Uterus (tissue), 2 donors: Measurements from ENCODE around the gene C20orf141.
"Not testable (repeated sequence)": the region's sequence is repeated elsewhere in the genome, so short reads cannot be mapped to it uniquely, and the experiment has no call there.

Source experiments
- POLR2A ChIP-seq, 2 donors: fragments of 450-650 bp; IDR thresholded peaks; one replicate each; pipeline ENCODE4 v1.6.1; 2016; ENCODE audit warnings: antibody characterized with exemption in 2 of 2, mild to moderate bottlenecking in 1 of 2, moderate library complexity in 1 of 2
- TF ChIP-seq, protein P1 (sequence below), 4 experiments: fragments of 200-600 bp in 2 of 4; fragments of 450-650 bp in 2 of 4; sonication (generic) in 2 of 4; IDR thresholded peaks; one replicate each; pipeline ENCODE4 v1.5.1; 2016 to 2019; ENCODE audit warnings: antibody characterized with exemption in 4 of 4, mild to moderate bottlenecking in 2 of 4, moderate library complexity in 1 of 4

DNA sequence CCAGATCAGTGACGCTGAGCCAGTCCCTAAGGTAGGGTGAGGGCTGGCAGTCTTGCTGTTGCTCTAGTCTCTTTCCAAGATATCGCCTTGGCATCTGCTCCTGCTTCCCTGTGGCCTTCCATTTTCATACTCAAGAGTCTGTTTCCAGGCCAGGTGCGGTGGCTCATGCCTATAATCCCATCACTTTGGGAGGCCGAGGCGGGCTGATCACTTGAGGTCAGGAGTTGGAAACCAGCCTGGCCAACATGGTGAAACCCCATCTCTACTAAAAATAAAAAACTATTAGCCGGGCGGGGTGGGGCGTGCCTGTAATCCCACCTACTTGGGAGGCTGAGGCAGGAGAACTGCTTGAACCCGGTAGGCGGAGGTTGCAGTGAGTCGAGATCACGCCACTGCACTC, 44.7 kb upstream of the C20orf141 start:
- TF ChIP-seq, protein P1, sequence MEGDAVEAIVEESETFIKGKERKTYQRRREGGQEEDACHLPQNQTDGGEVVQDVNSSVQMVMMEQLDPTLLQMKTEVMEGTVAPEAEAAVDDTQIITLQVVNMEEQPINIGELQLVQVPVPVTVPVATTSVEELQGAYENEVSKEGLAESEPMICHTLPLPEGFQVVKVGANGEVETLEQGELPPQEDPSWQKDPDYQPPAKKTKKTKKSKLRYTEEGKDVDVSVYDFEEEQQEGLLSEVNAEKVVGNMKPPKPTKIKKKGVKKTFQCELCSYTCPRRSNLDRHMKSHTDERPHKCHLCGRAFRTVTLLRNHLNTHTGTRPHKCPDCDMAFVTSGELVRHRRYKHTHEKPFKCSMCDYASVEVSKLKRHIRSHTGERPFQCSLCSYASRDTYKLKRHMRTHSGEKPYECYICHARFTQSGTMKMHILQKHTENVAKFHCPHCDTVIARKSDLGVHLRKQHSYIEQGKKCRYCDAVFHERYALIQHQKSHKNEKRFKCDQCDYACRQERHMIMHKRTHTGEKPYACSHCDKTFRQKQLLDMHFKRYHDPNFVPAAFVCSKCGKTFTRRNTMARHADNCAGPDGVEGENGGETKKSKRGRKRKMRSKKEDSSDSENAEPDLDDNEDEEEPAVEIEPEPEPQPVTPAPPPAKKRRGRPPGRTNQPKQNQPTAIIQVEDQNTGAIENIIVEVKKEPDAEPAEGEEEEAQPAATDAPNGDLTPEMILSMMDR (IDR thresholded peaks at IDR 0.05), result not testable (repeated sequence)
- TF ChIP-seq POLR2A (IDR thresholded peaks at IDR 0.05), result not testable (repeated sequence)
